Fibroblast of villous mesenchyme (primary cell): ENCODE measurements around the gene CIITA. TPM values are rescaled to one million over a fixed set of nuclear protein-coding genes. Genes with fewer than 3 reads are reported as not detected.
A peak's percentile ranks its signal among the peaks of the same experiment; 100 is the strongest.

Source experiments
- DNase-seq: peaks from one replicate; pipeline ENCODE4 v3.0.0-alpha.2; 2010; ENCODE audit warnings: low read depth
- H3K4me3 ChIP-seq: 2 replicates; pipeline ENCODE4 v1.5.1; 2011; ENCODE audit warnings: low read depth, mild to moderate bottlenecking, low read length
- total RNA-seq: library from RNA; depleted of rRNA; stranded (reverse); fragments of >200 nt; gene quantifications from 2 replicates; pipeline ENCODE4 v1.2.3, GENCODE V29; 2012
- TF ChIP-seq, protein P1 (sequence below): IDR thresholded peaks from 2 replicates; pipeline ENCODE4 v1.5.1; 2012; ENCODE audit warnings: low read depth, mild to moderate bottlenecking, low read length; ENCODE audit not compliant: insufficient read depth

The CIITA gene
- total RNA-seq, 1 donor, result under 0.01 TPM

DNA sequence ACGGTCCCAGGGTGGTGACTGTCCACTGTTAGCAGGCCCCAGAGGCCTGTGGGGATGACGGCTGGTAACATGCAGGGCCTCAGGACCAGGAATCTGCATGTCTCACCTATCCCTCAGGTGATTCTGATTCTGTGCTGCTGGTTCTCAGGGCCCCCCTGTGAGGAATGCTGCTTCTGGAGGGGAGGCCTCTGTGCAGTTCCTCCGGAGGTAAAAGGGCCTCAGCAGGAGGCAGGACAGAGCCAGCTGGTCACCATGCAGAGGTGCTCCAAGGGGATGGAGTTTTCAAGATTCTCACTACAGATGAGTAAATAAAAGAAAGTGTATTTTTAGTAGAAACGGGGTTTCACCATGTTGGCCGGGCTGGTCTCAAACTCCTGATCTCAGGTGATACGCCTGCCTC lies 101.1 kb downstream of the CIITA start:
- TF ChIP-seq, protein P1, sequence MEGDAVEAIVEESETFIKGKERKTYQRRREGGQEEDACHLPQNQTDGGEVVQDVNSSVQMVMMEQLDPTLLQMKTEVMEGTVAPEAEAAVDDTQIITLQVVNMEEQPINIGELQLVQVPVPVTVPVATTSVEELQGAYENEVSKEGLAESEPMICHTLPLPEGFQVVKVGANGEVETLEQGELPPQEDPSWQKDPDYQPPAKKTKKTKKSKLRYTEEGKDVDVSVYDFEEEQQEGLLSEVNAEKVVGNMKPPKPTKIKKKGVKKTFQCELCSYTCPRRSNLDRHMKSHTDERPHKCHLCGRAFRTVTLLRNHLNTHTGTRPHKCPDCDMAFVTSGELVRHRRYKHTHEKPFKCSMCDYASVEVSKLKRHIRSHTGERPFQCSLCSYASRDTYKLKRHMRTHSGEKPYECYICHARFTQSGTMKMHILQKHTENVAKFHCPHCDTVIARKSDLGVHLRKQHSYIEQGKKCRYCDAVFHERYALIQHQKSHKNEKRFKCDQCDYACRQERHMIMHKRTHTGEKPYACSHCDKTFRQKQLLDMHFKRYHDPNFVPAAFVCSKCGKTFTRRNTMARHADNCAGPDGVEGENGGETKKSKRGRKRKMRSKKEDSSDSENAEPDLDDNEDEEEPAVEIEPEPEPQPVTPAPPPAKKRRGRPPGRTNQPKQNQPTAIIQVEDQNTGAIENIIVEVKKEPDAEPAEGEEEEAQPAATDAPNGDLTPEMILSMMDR, result no peak
- DNase-seq, result no peak
- no peak overlapping the region for H3K4me3 ChIP-seq

DNA sequence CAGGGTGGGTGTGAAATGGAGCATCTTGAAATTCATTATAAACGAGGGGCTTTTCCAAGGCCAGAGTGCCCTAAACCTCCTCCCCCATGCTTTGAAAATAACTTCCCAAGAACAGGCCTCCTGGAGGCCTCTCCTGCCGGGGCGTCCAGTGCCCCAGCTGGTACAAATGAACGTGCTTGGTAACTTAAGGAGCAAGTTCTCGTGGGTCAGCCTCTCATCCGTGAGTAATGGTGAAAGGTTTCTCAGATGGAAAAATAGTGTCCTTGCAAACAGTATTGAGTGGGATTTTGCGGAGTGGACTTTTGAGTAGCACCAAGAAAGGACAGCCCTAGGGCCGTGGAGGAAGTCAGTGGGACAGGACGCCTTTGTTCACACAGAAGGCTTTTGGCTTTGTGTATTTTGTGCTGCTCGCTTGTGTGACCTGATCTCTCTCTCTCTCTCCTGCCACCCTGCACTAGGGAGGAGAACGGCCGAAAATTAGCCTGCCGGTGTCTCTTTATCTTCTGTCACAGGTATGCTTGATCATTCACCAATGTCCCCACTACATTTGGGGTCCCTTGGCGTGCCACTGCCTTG lies 102.0 kb downstream of the CIITA start:
- TF ChIP-seq, protein P1, result no peak

DNA sequence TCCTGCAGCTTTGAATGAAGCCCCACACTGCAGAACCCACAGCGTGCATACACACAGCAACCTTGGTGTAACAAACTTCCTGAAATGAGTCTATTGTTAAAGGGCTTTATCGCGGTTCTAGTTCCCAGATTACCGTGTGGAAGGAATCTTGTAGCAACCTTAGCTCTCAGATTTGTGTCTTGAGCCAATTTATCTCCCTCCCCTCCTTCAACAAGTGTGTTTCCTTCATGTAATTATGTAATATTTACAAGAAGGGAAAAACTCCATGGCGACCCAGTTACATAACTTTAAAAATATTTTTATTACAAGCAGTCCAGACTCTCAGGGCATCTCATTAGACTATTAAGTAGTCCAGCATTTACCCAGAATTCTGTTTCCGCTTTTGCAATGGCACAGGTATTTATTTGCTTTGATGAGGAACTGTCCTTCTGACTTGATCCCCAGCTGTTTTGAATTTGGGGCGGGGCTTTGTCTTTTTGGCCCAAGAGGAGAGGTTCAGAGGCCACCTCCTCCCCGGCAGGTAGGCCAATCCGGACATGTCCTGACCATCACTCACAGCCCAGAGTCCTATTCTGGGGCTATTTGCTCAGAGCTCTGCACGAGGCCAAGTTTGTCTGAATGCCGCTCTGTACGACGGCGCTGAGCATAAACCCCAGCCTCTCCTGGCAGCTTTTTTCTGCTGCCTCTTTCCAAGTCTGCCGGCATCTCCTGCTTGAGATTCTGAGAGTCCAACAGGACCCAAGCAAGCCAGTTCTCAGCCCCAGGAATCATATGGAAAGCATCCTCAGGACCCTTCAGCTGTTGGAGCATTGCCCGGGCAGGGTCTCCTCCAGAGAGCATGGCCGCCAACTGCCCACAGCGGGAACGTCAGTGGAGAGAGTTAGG lies 103.0 kb downstream of the CIITA start:
- peak; percentile 47 for DNase-seq
- TF ChIP-seq, protein P1, result no peak
- H3K4me3 ChIP-seq, result no peak overlapping the region

More for the DNA sequence above, 102.0 kb downstream of the CIITA start:
- DNase-seq, result no peak
- H3K4me3 ChIP-seq, result no peak overlapping the region

DNA sequence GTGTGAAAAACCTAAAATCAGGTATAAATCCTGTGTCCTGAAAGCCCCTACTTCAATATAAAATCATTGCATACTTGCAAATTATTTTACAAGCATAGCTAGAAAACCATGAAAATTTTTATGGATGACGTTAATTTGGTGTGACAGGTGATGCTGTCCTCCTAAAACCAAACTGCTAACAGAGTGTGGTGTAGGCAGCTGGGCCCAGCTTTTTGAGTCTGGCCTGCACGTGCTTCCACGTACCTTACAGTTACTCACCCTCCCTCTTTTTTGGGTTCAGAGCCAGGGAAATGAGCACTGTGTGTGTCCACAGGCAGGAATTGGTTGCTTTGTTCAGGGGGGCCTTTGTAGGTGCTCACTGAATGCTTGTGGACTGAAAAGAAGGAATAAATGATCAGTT lies 103.8 kb downstream of the CIITA start:
- no peak for DNase-seq
- TF ChIP-seq, protein P1, result no peak
- no peak overlapping the region for H3K4me3 ChIP-seq

DNA sequence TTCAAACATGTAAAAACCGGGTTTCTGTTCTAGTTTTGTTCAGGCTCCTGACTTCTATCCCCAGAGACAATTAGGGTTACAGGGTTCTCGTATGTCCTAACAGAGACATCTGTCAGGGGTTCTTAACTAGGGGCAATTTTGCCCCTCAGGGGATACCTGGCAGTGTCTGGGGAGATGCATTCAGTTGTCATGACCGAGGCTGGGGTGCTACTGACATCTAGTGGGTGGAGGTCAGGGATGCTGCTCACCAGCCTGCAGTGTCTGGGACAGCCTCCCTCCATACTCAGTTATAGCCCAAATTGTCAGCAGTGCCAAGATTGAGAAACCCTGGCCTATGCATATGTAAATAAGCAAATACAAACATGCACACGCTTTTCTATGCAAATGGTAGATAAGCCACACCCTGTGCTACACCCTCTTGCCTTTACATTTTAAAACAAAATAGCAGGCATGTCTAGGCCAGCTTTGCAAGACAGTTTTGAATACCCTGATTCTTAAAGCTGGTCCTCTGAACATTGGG lies 104.8 kb downstream of the CIITA start:
- no peak overlapping the region for H3K4me3 ChIP-seq
- DNase-seq, result no peak
- TF ChIP-seq, protein P1, result peak; percentile 44

DNA sequence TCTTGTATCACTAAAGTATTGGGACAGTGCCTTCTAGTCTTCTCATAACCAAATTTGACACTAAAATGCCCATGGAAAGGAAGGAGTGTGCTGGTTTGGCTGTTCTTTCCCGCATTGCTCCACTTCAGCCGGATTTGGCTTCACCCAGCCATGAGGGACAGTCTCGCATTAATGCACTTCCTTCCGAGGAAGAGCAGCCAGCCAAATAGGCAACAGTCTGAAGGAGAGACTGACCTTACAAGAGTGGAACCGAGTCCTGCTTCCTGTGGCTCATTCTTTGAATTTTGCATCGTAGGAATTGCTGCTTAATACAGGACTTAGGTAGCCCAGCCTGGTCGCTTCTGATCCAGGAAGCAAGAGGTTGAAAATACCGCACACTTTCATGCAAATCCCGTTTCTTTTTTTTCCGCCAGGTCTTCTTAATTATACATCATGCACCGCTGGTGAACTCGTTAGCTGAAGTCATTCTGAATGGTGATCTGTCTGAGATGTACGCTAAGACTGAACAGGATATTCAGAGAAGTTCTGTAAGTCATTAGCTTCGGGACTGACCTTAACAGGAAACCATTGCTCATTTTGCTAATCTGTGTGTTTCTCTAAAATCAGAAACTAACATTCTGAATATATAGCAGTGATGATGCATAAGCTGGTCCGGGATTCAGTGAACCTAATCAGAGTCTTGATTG lies 105.6 kb downstream of the CIITA start:
- no peak overlapping the region for H3K4me3 ChIP-seq
- no peak for DNase-seq
- TF ChIP-seq, protein P1, result no peak
